HFF-Myc (cell line): ENCODE data around the gene RNF157.
A peak's percentile ranks its signal among the peaks of the same experiment; 100 is the strongest.

ENCODE experiments used
- DNase-seq: peaks from one replicate; pipeline ENCODE4 v3.0.0-alpha.2; 2011; ENCODE audit warnings: low read depth; ENCODE audit errors: extremely low read depth
- H3K4me3 ChIP-seq: replicated peaks from 2 replicates; pipeline ENCODE4 v1.5.1; 2011; ENCODE audit warnings: low read depth, mild to moderate bottlenecking, control low read depth, low read length
- TF ChIP-seq, protein P1 (sequence below): IDR thresholded peaks from 2 replicates; pipeline ENCODE4 v1.5.1; 2012; ENCODE audit warnings: mild to moderate bottlenecking, low read depth, low read length, control low read depth; ENCODE audit errors: missing control alignments

The RNF157 gene

DNA sequence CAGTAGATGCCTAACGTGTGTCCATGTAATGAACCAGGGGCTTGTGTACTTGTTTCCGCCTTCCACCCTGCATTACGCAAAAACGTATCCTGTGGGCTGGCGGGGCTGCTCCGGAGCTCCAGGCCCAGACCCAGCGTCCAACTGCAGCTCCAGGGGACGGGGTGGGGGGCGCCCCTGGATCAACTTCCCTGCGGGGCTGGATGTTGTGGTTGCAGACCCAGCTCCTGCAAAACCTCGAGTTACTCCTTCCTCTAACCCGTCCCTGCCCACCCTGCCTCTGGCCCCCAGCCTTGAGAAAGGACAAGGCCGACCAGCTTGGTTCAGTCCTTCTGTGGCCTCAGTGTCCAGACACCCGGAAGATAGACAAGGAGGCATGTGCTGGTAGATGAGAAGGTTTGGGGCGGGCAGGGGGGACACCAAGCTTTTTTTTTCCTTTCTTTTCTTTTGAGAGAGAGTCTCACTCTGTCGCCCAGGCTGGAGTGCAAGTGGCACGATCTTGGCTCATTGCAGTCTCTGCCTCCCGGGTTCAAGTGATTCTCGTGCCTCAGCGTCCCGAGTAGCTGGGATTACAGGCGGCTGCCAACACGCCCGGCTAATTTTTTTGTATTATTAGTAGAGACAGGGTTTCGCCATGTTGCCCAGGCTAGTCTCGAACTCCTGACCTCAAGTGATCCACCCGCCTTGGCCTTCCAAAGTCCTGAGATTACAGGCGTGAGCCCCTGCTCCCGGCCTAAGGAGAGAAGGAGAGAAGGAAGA is 136.0 kb downstream of the RNF157 start:
- H3K4me3 ChIP-seq = peak overlapping the region; percentile 81
- no peak for DNase-seq
- TF ChIP-seq, protein P1, sequence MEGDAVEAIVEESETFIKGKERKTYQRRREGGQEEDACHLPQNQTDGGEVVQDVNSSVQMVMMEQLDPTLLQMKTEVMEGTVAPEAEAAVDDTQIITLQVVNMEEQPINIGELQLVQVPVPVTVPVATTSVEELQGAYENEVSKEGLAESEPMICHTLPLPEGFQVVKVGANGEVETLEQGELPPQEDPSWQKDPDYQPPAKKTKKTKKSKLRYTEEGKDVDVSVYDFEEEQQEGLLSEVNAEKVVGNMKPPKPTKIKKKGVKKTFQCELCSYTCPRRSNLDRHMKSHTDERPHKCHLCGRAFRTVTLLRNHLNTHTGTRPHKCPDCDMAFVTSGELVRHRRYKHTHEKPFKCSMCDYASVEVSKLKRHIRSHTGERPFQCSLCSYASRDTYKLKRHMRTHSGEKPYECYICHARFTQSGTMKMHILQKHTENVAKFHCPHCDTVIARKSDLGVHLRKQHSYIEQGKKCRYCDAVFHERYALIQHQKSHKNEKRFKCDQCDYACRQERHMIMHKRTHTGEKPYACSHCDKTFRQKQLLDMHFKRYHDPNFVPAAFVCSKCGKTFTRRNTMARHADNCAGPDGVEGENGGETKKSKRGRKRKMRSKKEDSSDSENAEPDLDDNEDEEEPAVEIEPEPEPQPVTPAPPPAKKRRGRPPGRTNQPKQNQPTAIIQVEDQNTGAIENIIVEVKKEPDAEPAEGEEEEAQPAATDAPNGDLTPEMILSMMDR = no peak

DNA sequence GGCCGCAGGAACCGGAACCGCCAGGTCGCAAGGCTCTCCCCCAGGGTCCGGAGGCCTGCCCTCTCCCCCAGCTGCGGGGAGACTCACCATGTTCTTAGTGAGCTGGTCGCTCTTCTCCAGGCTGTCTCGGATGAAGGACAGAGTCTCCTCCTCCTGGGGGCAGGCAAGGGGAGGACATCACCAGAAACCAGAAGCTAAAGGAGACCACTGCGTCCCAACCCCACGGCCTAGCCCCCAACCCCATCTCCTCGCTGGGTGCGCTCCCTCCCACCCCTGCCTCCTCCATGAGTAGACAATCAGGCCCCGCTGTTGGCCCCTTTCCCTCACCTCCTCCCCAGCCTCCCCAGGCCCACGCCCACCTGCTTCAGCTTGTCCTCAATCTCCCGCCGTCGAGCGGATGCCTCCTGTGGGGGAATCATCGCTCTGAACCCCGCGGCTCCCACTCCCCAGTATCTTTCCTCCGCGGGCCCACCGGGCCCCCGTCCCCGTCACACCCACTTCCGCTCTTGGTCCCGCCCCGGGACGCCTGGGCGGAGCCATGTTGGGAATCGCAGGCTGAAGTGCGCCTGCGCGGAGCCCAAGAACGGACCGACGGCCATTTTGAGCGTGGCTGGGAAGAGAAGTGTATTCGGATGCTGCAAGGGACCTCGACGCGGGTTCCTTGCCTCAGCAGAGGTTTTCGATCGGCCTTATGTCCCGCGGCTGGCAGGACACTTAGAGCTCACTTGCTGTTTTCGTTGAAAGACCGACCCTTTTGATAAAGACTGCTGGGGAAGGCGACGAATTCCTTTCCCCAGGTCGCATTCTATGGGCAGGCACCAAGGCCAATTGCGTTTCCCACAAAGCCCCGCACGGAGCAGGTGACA is 136.8 kb downstream of the RNF157 start, which contains the start of gene EXOC7:
Gene EXOC7 (minus strand): TSS at position 514 of the 866 bp plus-strand sequence. CDS start 95 bp downstream, at position 419.
- H3K4me3 ChIP-seq = peak within 1 kb of the TSS; percentile 81
- TF ChIP-seq, protein P1 = no peak
- DNase-seq = peak; percentile 64

- TF ChIP-seq, protein P1 = no peak
- peak overlapping the region; percentile 81 for H3K4me3 ChIP-seq
- no peak for DNase-seq
Observed at GRCh38 chr17:76102944-76103273, 137.4 kb downstream of the RNF157 start.

- TF ChIP-seq, protein P1 = no peak
- DNase-seq = no peak
- H3K4me3 ChIP-seq = no peak overlapping the region
Observed at GRCh38 chr17:76097716-76098295, 142.5 kb downstream of the RNF157 start.

GRCh38 chr17:76095943-76096342 is 144.3 kb downstream of the RNF157 start:
- DNase-seq = no peak
- TF ChIP-seq, protein P1 = no peak
- no peak overlapping the region for H3K4me3 ChIP-seq

- TF ChIP-seq, protein P1 = no peak
- no peak for DNase-seq
- no peak overlapping the region for H3K4me3 ChIP-seq
Observed at GRCh38 chr17:76094046-76094445, 146.2 kb downstream of the RNF157 start.
